Measurements from ENCODE around the gene MARVELD1.
A peak's percentile ranks its signal among the peaks of the same experiment; 100 is the strongest.

MARVELD1 gene

DNA sequence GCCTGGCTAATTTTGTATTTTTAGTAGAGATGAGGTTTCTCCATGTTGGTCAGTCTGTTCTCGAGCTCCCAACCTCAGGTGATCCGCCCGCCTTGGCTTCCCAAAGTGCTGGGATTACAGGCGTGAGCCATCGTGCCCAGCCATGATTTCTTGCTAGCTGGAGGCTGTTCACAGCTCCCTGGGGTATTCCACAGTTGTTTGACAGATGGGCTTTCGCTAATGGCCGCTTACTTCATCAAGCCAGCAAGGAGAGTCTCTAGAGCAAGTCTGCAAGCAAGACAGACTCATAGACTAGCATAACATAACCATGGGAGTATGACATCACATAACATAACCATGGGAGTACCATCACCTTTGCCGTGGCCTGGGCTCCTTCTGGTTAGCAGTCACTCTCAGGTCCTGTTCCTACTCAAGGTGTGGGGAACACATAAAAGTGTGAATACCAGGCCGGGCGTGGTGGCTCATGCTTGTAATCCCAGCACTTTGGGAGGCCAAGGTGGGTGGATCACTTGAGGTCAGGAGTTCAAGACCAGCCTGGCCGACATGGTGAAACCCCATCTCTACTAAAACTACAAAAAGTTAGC, 15.4 kb upstream of the MARVELD1 start:
- DNase-seq, result peak; percentile 52

DNA sequence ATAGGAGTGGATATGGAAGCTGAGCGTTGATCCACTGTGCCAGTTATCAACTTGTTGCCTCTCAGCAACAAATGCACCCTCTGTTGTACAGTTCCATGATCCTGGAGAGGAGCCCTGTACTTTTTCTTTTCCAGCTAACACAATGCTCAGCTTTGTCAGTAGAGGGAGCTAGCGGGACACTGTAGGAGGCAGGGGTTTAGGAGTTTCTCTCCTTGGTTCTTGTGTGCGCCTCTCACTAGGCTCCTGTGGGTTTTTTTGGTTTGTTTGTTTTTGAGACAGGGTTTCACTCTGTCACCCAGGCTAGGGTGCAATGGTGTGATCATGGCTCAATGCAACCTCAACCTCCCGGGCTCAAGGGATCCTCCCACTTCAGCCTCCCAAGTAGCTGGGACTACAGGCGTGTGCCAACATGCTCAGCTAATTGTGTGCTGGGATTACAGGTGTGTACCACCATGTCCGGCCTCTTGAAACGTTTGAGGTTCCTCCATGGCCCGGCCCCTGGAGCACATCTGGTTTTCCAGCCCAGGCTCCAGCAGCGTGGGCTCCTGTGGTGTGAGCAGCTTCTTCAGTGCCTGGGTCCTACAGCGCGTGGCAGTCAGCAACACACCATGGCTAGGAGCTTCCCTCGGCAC, 12.0 kb upstream of the MARVELD1 start:
- peak; percentile 72 for DNase-seq

DNA sequence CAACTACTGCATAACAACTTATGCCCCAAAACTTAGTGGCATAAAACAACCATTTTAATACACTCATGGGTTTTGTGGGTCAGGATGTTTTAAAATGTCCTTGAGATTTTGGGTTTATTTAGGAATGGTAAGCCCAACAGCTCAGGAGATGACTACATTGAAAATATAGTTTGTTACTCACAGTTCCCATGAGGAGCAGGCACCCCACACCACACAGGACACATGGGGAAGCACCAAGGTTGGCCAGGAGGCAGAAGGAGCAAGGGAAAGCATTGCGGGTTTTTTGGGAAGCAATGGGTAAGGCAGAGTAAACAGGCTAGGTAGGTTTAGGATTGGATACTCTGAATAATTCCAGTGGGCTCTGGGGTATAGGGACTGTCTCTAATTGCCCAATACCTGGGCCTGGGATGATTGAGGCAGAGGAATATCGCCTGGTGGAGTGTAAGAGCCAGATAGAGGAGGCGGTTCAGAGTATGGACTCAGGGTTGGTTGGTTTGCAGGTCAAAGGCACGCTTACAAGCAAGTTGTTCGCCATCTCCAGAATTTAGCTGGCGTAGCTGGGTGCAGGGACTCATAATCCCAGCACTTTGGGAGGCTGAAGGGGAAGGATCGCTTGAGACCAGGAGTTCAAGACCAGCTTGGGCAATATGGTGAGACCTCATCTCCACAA, 10.0 kb upstream of the MARVELD1 start:
- no peak for DNase-seq

DNA sequence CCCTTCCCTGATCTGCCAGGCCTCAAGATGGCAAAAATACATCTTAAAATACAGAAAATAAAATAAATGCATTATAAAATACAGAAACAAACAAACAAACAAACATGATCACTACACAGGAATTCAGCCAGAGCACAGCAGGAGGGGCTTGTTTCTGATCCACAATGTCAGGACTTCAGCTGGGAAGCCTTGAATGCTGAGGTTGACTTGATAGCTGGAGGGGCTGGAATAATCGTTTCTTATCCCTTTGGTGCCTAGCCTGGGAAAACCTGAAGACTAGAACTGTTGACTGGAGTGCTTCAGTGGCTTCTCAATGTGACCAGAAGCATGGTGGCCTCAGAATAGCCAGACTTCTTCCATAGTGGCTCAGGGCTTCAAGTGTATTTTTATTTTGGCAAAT, 9.2 kb upstream of the MARVELD1 start:
- DNase-seq, result no peak

DNA sequence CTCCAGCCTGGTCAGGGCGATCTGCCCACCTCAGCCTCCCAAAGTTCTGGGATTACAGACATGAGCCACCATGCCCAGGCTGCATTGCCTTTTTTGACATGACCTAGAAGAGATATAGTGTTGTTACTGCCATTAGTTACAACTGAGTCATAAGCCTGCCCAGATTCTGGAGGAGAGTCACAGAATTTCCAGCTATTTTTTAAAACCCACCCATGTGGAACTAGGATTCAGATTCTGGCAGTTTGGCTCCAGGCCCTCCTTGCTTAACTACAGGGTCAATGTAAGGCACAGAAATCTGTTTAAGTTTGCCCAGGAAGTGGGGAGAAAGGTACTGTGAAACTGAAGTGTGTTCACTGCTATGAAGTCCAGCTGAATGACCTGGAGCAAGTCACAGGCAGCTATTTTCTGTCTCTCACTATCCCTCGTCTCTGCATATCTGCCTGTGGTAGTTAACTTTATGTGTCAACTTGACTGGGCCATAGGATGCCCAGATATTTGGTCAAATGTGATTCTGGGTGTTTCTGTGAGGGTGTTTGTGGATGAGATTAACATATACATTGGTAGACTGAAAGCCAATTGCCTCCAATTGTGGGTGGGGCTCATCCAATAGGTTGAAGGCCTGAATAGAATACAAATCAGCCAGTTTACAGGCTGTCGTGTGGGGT, 8.4 kb upstream of the MARVELD1 start:
- DNase-seq, result no peak

DNA sequence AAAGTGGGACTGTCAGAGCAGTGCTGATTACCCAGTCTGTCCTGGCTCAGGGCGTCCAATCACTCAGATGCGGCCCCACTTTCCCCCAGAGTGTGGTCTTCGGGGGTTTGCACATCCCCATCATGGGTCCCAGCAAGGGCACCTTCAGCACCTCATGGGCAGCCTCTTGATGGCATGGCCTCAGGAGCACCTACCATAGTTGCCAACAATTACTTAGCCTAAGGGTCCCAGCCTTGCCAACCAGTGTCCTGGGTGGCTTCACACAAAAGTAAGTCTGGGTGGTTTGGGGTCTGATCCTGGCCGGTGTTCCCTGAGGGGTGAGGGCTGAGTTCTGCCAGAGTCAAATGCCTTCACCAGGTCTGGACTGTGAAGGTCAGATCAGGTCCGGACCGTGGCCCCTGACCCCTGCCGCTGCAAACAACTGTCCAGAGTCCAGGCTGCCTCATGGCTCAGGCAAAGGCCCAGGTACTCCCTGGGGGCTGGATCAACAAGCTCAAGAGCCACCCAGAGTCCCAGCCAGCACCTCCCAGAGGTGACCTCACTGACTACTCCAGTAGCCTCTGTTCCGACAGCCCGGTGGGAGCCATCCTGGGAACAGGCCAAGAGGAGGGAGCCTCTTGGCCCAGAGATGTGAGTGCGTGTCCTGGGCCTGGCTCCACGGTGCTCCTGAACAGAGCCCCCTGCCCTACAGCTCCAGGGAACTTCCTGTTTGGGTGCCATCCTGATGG, 6.2 kb upstream of the MARVELD1 start:
- no peak for DNase-seq

DNA sequence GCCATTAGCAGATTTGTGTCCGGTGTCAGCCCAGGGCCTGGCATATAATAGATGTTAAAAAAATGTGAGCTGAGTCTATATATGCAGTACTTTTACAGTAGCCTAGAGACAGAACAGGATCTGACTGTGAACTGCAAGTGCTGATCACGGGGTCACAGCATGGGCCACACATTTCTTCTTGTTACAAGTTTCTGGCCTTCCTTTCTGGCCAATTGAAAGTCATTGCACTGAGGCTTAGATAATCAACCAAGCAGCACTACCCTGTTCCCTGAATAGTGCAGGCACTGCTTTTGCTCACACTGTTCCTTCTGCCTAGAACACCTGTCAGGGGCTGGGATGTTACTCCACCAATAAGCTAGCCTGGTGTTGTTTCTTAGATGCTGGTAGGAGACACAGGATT, 5.4 kb upstream of the MARVELD1 start:
- DNase-seq, result no peak

DNA sequence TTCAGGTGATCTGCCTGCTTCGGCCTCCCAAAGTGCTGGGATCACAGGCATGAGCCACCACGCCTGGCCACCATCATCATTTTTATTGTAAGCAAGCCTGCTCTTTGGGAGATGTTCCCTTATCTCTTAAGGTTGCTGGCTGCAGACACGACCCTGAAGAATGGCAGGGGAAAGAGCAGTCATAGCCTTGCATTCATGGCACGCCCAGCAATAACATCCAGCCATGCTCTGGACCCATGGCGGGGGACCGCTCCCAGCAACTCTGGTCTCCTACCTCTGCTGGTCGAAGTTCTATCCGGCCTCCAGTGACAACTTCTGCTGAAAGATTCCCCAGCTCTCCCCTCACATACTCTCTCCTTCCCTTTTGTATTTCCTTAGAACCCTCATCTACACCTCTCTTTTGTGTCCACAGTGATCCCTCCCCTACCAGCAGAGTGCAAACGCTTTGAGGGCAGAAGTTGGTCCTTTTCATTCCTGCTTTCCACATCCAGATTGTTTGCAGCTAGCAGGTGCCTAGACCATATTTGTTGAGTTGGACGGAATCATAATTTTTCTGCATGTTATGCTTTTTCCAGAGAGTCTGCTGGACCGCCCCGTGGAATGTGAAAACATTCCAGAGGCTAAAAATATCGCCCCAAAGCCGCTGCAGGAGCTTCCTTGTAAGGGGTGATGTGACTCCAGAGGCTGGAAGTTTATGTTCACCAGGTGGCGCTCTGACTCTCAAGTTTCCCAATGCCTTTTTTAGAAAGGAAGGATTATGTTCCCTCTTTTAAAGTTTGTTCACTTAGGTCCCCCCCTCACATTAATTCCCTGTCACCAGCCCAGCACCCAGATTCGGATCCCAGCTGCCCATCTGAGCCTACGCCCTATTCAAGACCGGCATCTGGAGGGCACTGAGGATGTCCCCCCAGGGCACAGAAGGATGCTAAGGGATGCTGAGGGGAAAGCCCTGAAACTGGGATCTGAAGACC, 4.3 kb upstream of the MARVELD1 start:
- DNase-seq, result no peak

DNA sequence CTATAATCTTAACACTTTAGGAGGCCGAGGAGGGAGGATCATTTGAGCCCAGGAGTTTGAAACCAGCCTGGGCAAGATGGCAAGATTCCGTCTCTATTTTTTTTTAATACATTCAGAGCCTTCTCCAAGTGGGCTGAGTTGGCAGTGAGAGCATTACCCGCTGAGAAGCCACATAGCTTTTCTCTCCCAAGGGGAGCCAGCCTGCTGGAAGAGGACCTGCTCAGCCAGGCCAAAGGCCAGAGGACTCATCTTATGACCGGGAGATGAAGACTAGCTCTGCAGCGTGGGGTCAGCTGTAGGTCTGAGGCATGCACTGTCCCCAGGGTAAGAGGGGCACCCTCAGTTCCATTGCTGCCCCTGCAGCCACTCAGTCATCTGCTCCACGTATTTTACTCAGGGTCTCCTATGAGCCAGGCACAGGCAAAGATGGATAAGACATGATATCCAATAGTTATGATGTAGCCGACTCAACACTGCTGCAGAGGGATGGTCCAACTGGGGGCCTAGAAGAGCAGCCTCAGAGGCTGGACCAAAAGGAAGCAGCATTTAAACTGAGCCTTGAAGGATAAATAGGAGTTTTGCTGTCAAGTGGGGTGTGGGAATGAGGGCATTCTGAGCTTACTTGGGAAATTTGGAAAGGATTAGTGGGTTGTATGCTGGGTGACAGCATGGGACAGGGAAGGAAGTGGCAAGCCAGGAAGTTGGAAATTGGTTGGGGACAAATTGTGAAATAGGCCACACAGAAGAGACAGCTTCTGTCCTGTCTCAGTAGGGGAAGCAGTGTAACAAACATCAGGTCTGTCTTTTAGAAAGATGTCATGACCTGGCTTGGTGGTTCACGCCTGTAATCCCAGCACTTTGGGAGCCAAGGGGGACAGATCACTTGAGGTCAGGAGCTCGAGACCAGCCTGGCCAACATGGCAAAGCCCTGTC, 1.6 kb upstream of the MARVELD1 start:
- no peak for DNase-seq

DNA sequence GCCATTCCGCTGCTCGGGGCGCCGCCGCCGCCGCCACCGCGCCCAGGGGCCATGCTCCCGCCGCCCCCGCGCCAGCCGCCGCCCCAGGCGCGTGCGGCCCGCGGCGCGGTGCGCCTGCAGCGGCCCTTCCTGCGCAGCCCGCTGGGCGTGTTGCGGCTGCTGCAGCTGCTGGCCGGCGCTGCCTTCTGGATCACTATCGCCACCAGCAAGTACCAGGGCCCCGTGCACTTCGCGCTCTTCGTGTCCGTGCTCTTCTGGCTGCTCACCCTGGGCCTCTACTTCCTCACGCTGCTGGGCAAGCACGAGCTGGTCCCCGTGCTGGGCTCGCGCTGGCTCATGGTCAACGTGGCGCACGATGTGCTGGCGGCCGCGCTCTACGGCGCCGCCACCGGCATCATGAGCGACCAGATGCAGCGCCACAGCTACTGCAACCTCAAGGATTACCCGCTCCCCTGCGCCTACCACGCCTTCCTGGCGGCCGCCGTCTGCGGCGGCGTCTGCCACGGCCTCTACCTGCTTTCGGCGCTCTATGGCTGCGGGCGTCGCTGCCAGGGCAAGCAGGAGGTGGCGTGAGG, 383 bp downstream of the MARVELD1 start:
- no peak for DNase-seq

DNA sequence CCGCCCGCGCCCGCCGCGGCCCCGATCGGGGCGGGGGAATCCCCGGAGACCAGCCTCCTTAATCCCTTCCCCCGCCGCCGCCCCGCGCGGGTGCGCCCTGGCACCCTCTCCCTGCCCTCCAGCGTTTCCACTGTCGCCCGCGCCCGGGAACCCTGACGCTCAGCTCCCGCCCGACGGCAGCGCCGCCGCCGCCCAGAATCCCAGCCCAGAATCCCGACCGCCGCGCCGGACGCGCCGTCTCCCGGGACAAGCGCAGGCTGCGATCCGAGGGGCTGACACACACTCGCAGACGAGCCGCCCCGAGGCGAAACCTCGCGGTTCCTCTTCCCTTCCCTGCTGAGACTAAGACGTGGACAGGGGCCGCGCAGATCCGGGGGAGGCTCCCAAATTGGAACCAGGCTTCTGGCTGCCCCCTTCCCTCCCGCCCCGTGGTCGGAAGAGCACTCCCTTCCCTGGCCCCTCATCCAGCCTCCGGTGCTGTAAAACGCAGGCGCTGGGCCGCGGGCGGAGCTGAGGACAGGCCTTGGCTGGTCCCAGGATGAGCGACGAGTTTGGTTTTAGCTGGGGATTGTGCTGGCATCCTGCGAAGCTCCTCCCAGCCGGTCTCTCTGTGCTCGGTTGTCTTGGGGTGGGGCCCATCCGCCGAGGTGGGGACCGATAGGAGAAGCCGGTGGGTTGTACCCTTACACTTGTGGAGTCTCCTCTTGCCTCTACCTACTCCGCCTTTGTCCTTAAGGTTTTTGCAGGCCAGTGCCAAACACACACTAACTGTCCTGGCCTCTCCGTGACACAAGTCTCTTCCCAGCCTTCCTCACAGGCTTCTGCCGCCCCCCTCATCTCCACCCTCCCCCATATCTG, 1.1 kb downstream of the MARVELD1 start:
- DNase-seq, result peak; percentile 15

DNA sequence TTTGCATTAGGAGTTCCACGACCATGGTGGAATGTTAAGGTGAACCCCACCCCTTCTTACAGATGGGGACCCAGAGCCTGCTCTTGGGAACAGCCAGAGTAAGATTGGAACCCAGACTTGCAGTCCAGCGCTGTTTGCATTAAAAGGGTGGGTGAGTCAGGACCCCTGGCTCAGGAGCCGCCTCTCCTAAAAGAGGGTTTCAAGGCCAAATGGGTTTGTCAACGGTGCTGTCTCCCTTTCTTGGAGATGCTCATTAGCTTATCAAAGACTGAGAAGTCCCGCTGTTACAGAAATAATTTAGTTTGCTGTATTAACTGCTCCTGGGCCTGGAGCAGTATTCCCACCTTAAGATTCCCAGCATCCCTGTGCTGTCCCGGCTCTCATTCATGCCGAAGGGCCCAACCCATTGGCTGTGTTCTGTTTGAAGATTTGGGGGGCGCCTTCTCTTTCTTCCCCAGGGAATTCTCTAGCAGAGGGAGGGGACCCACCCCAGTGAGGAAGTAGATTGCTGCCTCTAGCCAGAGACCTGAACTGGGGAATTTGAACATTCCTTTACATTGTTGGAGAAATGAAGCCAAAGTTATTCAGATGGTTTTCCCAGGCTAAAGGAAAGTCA, 1.8 kb downstream of the MARVELD1 start:
- no peak for DNase-seq

DNA sequence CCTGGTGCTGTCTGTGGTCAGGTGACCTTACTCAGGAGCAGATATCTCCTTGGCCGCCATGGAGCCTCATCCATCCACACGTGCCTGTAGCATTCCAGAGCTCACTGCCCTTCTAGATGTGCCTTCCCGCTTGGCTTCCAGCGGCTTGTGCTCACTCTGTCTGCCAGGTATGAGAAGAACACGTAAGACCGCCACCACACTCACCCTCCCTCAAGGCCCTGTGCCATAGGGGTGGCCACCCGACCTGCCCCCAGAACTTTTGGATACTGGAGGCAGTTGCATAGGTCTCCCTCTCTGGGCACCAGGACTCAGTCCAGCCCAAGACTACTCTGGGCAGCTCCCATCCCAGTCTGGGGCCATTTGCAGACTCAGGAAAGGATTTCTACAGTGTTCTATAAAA, 4.1 kb downstream of the MARVELD1 start:
- DNase-seq, result no peak

DNA sequence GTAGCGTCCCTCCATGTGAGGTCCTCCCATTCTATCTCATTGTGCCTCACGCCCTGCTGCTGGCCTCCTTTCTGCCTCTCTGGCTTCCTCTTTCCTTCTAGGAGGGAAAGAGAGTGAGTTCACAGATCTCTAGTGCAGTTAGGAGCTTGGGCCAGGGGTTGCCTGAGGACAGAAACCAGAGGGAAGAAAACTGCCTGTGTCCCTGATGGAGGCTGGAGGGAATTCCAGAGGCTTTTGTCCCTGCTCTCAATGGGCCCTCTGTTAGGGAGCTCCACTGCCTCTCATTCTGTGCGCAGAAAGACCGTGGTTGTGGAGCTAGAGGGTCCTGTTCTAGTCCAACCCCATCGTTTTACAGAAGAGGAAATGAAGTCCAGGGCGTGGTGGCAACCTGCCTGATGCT, 4.6 kb downstream of the MARVELD1 start:
- no peak for DNase-seq

DNA sequence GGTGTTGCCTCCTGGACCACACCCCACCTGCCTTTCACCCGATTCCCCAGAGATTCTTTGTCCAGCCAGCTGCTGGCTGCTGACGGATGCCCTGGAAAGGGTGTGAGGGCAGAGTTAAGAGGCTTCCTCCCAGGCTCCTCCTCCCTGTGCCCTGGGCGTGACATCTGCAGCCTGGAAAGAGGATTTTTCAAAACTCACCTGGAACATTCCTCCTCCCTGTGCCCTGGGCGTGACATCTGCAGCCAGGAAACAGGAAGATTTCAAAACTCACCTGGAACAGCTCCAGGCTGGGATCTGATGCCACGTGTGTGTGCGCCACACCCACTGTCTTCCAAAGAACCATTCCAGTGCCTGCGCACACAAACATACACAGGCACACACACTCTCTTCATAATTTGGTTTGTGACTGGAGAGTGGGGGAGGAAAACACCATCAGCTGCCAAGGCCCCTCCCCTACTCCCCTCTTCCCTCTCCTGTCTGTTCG, 5.2 kb downstream of the MARVELD1 start:
- no peak for DNase-seq

DNA sequence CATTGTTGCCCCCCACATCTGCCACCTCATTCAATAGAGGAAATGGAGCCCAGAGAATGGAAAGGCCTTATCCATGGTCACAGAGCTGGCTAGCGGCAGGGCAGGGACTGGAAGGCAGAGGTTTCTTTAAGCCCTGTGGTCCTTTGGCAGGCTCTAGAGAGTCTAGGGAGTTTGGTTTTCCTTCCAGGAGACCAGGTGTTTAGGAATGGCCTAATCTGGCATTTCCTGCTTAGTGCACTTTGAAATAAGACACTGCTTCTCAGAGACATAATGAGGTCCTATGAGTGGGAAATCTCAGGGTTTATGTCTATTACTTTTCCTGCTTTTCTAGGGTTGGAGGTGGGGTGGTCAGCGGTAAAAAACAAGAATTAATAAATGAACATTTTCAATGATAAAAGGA, 6.1 kb downstream of the MARVELD1 start:
- no peak for DNase-seq

DNA sequence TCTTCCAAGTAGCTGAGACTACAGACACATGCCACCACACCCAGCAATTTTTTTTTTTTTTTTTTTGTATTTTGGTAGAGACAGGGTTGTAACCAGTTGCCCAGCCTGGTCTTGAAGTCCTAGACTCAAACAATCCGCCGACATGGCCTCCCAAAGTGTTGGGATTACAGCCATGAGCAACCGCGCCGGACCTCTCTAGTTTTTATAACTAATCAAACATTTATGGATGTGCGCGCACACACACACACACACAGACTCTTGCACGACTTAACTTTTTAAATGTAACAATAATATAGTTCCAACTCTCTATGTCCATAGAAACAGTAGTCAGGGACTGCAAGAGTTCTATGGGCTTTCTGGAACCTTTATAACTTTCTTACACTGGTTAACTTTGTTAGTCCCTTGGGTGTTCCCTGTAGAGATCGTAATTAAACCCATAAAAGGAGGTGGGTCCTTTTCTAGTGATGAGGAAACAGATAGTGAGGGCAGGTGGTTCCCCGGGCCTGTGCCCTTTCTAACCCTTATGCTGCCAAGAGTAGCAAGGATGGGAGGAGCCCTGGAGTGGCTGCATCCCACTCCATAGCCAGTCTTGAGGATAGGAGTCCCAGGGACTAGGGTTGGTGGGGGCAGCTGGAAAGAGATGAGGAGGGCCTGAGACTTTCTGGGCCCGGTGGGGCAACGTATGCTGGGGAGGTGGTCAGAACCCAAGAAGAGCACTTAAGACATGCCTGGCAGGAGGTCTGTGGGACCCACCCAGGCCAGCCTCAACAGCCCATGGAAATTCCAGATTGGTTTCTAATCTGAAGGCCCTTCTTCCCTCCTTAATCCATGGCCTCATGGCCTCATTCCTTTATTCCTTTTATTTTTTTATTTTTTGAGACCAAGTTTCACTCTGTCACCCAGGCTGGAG, 8.6 kb downstream of the MARVELD1 start:
- DNase-seq, result no peak

DNA sequence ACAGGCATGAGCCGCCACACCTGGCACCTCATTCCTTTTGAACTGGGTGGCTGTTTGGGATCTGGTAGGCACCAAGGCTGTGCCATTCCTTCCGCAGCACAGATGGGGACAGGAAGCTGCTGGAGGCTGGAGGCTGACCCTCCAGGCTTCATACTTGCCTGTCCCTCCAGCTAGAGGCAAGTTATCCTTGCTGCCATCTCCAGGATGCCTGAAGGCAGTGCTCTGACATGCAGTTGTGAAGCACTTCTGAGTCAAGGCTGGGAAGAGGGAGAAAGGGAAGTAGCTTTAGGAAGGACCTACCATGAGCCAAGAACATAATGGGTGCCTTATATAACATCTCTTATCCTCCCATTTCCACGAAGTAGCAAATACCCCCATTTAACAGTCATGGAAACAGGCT, 9.5 kb downstream of the MARVELD1 start:
- no peak for DNase-seq

Measured in NCI-H1694 treated with DMSO at 0.1 percent for 48 hours (cell line).